Raji (cell line): ENCODE measurements around the gene IPO5.

Experiments
- POLR2A ChIP-seq: IDR thresholded peaks from 2 replicates; pipeline ENCODE4 v1.6.1; 2011; ENCODE audit warnings: low read depth, low read length, control low read depth; ENCODE audit not compliant: insufficient read depth

IPO5 gene

GRCh38 chr13:97978651-97979050 lies 25.2 kb downstream of the IPO5 start:
- no peak for TF ChIP-seq POLR2A

DNA sequence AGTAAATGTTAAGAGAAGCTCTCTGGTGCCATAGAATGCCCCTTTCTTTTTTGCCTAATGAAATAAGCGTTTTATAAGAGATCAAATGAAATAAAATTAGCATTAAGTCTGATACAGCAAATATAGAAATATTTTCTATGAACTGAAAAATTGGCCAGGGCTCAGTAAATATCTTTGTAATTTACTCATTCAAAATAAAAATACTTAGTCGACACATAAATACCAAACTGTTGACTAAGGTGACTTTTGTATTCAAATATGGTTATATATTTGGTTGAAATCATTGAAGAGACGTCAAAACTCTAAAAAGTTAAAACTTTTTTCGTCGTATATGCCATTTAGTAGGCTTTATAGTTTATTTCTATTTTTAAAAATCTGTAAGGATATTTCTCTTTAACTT lies 25.6 kb downstream of the IPO5 start:
- TF ChIP-seq POLR2A, result no peak

GRCh38 chr13:97979556-97979955 lies 26.1 kb downstream of the IPO5 start:
- TF ChIP-seq POLR2A, result no peak

DNA sequence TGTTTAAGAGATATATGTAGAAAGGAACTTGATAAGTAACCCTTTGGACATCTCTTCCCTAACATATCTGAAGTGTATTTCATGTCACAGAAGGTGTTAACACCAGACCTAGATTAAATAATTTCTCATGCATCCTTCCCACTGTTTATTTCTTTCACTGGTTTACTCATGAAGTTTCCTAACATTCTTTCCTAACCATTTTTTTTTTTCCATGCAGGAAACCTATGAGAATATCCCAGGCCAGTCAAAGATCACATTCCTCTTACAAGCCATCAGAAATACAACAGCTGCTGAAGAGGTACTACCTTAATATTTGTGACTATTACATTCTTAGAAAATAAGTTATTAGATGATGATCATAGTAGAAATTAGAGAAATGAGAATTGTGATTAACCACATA lies 28.8 kb downstream of the IPO5 start:
- no peak for TF ChIP-seq POLR2A

- no peak for TF ChIP-seq POLR2A
These were observed 33.4 kb downstream of the IPO5 start for GRCh38 chr13:97986835-97987234.

DNA sequence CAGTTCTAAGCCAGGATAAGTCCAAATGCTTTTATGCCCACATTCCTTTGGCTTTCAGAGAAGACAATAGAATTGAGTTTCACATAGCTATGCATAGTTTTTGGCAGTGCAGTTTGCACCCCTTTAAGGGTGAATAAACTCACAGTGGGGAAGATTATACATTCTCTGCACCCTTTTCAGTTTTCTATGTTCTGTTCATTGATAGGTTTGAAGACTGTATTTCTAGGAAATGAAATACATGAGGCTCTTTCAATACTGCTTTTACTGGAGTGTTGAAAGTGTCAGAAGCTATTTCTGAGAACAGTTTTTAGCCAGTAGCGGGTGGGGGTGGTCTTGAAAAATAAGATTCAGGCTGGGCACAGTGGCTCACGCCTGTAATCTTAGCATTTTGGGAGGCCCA lies 46.2 kb downstream of the IPO5 start:
- TF ChIP-seq POLR2A, result no peak

- TF ChIP-seq POLR2A, result no peak
These were observed 50.6 kb downstream of the IPO5 start for GRCh38 chr13:98004107-98004506.

DNA sequence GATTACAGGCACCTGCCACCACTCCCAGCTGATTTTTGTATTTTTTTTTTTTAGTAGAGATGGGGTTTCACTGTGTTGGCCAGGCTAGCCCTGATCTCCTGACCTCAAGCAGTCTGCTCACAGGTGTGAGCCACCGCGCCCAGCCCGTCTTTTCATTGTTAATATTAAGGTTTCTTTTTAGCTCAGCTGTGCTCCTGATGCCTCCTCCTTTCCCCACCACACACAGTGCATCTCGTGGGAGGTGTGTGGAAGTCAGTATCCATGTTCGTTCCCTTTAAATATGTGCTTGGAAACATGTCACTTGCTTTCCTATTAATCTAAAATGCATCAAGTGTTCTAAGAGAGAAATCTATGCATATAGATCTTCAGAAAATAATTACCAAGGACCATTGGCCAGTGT lies 53.5 kb downstream of the IPO5 start:
- TF ChIP-seq POLR2A, result no peak

DNA sequence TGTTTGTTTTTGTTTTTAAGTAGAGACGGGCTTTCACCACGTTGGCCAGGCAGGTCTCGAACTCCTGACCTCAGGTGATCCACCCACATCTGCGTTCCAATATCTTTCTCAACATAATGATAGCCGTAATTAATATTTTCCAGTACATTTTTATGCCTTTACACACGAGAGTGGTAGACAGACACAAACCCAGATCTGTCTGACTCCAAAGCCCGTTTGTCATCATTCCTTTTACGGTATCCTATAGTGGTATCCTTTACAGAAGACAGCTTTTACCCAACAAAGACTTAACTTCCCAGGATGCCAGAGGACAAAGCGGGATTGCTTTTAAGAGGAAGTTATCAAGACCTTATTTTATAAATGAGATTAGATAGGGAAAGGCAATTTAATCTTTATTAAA lies 59.8 kb downstream of the IPO5 start:
- TF ChIP-seq POLR2A, result no peak

GRCh38 chr13:98014766-98015165 lies 61.3 kb downstream of the IPO5 start:
- TF ChIP-seq POLR2A, result no peak

- TF ChIP-seq POLR2A, result no peak
These were observed 64.8 kb downstream of the IPO5 start for GRCh38 chr13:98018293-98018692.

DNA sequence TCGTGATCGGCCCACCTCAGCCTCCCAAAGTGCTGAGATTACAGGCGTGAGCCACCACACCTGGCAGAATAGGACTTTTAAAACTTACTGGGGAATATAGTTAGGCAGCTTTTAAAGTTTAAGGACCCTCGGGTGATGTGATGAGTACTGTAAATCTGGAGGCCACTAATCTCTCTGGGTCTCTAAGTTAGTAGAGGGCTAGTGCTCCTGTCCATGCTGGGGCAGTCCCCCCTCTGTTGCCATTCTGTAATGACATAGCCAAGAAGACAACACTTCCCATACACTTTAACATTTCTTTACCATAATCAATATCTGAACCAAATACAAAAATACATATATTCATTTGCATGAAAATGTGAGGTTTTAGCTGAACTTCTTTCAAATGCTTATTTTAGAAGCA lies 65.7 kb downstream of the IPO5 start:
- TF ChIP-seq POLR2A, result no peak

DNA sequence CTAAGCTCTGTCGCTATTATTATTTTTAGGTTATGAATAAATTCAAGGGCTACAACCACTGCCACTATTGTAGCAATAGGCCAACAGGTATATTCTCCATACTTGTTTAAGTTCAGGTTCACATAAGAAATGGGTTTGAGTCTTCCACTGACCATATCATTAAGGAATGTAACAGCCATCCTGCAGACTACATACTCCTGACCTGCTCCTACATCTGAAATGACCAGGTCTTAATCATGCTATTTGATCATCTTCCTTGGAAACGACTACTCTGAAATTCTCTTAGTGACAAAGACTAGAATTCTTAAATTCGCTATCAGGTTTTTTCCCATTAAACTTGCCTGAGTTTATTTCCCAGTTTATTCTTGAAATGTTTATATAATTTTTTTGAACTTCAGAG lies 66.8 kb downstream of the IPO5 start:
- TF ChIP-seq POLR2A, result no peak

DNA sequence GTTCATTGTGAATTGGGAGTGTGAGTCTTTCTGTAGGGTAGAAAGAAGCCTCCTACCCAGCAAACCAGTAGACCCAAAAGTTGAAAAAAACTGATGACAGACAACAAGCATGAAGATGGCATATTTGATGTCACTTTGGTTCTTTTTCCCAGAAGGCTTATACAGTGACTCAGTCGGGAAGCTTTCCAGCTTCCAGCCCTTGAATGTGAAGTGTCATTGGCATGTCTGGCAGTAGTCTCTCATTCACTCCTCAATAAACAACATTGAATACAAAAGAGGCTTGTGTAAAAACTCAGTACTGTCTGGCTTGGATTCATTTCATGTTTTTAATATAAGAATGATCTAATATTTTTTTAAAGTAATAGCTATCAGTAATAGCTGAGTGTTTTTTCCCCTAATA lies 68.7 kb downstream of the IPO5 start:
- no peak for TF ChIP-seq POLR2A

DNA sequence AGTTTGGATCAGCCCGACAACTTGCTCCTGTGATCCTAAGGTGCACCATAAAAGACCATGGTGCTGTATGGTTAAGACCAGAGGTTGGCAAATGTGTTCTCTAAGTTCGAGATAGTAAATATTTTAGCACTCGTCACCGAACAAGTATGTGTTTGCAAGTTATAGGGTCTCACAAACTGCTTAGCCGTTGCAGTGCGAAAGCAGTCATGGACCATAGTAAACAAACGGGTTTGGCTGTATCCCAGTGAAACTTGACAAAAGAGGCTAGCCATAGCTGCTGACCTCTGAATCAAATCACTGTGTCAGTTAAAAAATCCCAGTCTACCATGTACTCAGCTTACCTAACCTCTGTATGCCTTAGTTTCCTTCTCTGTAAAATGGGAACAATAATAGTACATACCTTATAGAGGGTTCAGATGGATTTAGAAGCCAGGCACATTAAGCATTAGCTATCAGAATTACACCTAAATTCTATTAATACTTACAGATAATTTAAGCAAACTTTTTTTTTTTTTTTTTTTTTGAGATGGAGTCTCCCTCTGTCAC lies 72.1 kb downstream of the IPO5 start:
- TF ChIP-seq POLR2A, result no peak

DNA sequence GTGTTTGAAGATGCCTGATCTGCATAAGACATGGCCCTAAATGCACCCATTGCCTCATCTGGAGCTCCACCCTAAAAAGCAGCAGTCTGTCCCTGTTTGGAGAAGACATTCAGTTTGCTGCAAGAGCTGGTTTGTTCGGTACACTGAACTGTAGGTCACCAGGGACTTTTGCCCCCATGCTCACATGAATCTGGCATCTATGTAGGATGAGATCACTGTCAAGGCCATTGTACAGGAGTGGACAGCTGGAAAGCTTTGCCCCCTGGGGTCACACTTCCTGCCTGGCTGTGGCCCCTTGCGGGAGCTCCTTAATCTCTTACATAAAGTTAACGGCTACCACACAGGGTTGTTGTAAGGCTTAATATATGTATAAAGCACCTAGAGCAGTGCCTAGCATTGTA lies 73.0 kb downstream of the IPO5 start:
- no peak for TF ChIP-seq POLR2A

DNA sequence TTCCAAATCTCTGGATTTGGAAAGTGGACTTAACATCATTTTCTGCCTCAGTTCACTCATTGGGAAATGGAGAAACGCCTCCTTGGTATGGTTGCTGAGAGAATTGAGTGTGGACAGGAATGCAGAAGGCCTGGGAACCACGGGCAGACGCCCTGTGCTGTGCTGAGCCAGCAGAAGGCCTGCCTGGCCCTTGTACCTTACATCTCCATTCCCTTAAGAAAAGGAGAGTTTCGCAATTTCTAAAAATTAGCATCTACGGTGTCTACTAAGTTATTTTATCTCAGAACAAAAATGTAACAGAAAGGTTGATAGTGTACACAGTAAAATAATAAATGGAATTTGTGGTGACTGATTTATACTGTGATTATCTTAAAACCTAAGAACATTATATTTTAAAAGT lies 78.7 kb downstream of the IPO5 start:
- TF ChIP-seq POLR2A, result no peak
